HEK293T (cell line): Measurements from ENCODE around the gene PPP1R1A.

Experiments used
- ARNT ChIP-seq: fragments of 450-650 bp; IDR thresholded peaks from 2 replicates; pipeline ENCODE4 v1.6.1; 2017; ENCODE audit warnings: mild to moderate bottlenecking
- BHLHE40 ChIP-seq: fragments of 450-650 bp; IDR thresholded peaks from 2 replicates; pipeline ENCODE4 v1.6.1; 2016; ENCODE audit warnings: mild to moderate bottlenecking, moderate library complexity, borderline replicate concordance
- FOXA1 ChIP-seq: fragments of 450-650 bp; IDR thresholded peaks from 2 replicates; pipeline ENCODE4 v1.6.1; 2016; ENCODE audit warnings: mild to moderate bottlenecking
- LEF1 ChIP-seq: fragments of 450-650 bp; IDR thresholded peaks from 2 replicates; pipeline ENCODE4 v1.6.1; 2017; ENCODE audit warnings: mild to moderate bottlenecking, borderline replicate concordance
- NFRKB ChIP-seq: fragments of 450-650 bp; IDR thresholded peaks from 2 replicates; pipeline ENCODE4 v1.6.1; 2016; ENCODE audit warnings: mild to moderate bottlenecking, moderate library complexity
- SP1 ChIP-seq: fragments of 450-650 bp; IDR thresholded peaks from 2 replicates; pipeline ENCODE4 v1.6.1; 2017
- SUZ12 ChIP-seq: fragments of 450-650 bp; IDR thresholded peaks from 2 replicates; pipeline ENCODE4 v1.6.1; 2016; ENCODE audit warnings: mild to moderate bottlenecking
- TARDBP ChIP-seq: fragments of 450-650 bp; IDR thresholded peaks from 2 replicates; pipeline ENCODE4 v1.6.1; 2016

DNA sequence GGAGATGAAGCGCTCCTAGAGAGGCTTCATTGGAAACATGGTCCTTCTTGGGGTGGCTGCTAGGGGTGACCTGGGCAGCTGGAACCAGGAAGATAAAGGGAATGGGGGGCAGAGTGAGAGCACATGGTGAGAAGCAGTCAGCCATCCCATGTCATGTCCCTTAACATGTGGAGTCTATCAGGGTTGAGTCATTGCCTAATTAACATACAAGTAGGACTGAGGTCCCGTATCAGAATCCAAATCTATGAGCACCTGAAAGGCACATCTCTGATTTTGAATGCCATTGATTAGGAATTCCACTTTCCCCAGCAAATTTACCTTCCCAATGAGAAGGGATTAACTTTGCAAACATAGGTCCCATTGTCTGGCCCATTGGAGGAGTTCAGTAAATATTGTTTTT lies 20.3 kb upstream of the PPP1R1A start:
- TF ChIP-seq FOXA1, result no peak
- TF ChIP-seq SUZ12, result no peak
- TF ChIP-seq ARNT, result no peak
- no peak for TF ChIP-seq LEF1
- TF ChIP-seq SP1, result no peak
- no peak for TF ChIP-seq TARDBP
- TF ChIP-seq BHLHE40, result no peak
- TF ChIP-seq NFRKB, result no peak
